Prostate gland (tissue), 2 donors: Measurements from ENCODE around the gene AP2A1.

Experiments
- POLR2A ChIP-seq: fragments of 450-650 bp; IDR thresholded peaks from one replicate; pipeline ENCODE4 v1.6.1; 2016; ENCODE audit warnings: antibody characterized with exemption, mild to moderate bottlenecking
- TF ChIP-seq, protein P1 (sequence below), 4 experiments: fragments of 200-600 bp in 2 of 4; fragments of 450-650 bp in 2 of 4; sonication (generic) in 2 of 4; IDR thresholded peaks; 1 replicate in 3 of 4; 2 replicates in 1 of 4; pipeline ENCODE4 v1.5.1; 2016 to 2019; ENCODE audit warnings: antibody characterized with exemption in 4 of 4, mild to moderate bottlenecking in 2 of 4, moderate library complexity in 2 of 4

DNA sequence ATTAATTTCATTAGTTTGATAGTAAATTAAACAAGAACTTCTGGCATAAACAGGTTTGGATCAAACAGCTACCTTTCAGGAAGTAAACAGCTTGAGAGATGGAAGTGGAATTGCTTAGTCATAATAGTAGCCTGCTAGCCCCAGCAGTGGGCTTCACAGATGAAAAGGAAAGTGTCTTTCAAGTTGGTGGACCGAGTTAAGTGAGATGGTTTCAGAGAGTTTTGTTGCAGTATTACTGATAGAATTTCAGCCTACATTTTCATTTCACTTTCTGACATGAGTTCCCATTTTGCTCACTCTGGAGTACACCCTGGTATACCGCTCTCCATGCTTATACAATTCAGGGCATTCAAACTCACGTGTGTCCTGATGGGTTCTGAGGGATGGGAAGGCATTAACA lies 82.1 kb downstream of the AP2A1 start:
- no peak for TF ChIP-seq POLR2A
- TF ChIP-seq, protein P1, sequence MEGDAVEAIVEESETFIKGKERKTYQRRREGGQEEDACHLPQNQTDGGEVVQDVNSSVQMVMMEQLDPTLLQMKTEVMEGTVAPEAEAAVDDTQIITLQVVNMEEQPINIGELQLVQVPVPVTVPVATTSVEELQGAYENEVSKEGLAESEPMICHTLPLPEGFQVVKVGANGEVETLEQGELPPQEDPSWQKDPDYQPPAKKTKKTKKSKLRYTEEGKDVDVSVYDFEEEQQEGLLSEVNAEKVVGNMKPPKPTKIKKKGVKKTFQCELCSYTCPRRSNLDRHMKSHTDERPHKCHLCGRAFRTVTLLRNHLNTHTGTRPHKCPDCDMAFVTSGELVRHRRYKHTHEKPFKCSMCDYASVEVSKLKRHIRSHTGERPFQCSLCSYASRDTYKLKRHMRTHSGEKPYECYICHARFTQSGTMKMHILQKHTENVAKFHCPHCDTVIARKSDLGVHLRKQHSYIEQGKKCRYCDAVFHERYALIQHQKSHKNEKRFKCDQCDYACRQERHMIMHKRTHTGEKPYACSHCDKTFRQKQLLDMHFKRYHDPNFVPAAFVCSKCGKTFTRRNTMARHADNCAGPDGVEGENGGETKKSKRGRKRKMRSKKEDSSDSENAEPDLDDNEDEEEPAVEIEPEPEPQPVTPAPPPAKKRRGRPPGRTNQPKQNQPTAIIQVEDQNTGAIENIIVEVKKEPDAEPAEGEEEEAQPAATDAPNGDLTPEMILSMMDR (IDR thresholded peaks at IDR 0.05), result no peak
